HCT116 (cell line): ENCODE data around the gene TROAP. TPM values are rescaled to one million over a fixed set of nuclear protein-coding genes. Genes with fewer than 3 reads are reported as not detected.
A peak's percentile ranks its signal among the peaks of the same experiment; 100 is the strongest.

Source experiments
- ATAC-seq: fragments of 200-7000 bp; cut with Tn5 transposase; 2 replicates; pipeline ENCODE4 v1.9.1; 2020; ENCODE audit warnings: mild to moderate bottlenecking, moderate library complexity
- BruUV-seq: library from RNA; stranded (reverse); fragments of 400-500 nt; replicated peaks from 2 replicates; lab custom pipeline; 2021; lab: Mats Ljungman, UMichigan
- CTCF ChIA-PET: fragments of 300-600 bp; sonication (Branson Sonifier 250); formaldehyde crosslinking; loops from one replicate; lab custom pipeline; 2021; ENCODE audit warnings: antibody characterized with exemption; lab: Charles Lee
- POLR2A ChIA-PET: fragments of 300-600, 350-600 bp; sonication (Branson Sonifier 250); formaldehyde crosslinking; loops from one replicate; lab custom pipeline; 2021; ENCODE audit warnings: antibody characterized with exemption; lab: Charles Lee
- RAD21 ChIA-PET, 2 experiments: fragments of 300-600 bp; sonication (Branson Sonifier 250); formaldehyde crosslinking; loops; one replicate each; lab custom pipeline; 2023; ENCODE audit warnings: low total read pairs in 2 of 2; ENCODE audit not compliant: uncharacterized antibody in 2 of 2, unreplicated experiment in 2 of 2, low non-redundant PET in 1 of 2; lab: Charles Lee
- DNase-seq: peaks from one replicate; pipeline ENCODE4 v3.0.0-alpha.2; 2010; ENCODE audit warnings: low read depth, low spot score
- H2AFZ ChIP-seq: fragments of 200-600 bp; shearing (Covaris generic), sonication (generic); 2 replicates; pipeline ENCODE4 v1.6.1; 2017; ENCODE audit warnings: low read depth, mixed run types, mixed read lengths, antibody characterized with exemption, low read length; ENCODE audit not compliant: poor library complexity, severe bottlenecking
- H3K27ac ChIP-seq: 2 replicates; pipeline ENCODE4 v1.5.1; 2012; ENCODE audit warnings: low read depth, low read length
- H3K27me3 ChIP-seq: fragments of 200-600 bp; sonication (generic); 2 replicates; pipeline ENCODE4 v1.6.1; 2016; ENCODE audit warnings: mixed run types, low read length, mixed read lengths; ENCODE audit not compliant: insufficient read depth
- H3K36me3 ChIP-seq, 2 experiments: fragments of 200-500 bp in 1 of 2; fragments of 200-600 bp in 1 of 2; sonication (Bioruptor generic) in 1 of 2; sonication (generic) in 1 of 2; 2 replicates each; pipeline versions ENCODE4 v1.5.1 to v1.6.1; 2014 to 2016; ENCODE audit warnings: low read length in 2 of 2, inconsistent platforms in 1 of 2, mixed read lengths in 1 of 2, mixed run types in 1 of 2; ENCODE audit not compliant: insufficient read depth in 2 of 2, control insufficient read depth in 1 of 2
- H3K4me1 ChIP-seq, 2 experiments: fragments of 200-600 bp in 1 of 2; sonication (generic) in 1 of 2; 2 replicates each; pipeline versions ENCODE4 v1.5.1 to v1.6.1; 2012 to 2017; ENCODE audit warnings: low read length in 2 of 2, inconsistent platforms in 1 of 2, mild to moderate bottlenecking in 1 of 2, mixed read lengths in 1 of 2, mixed run types in 1 of 2, moderate library complexity in 1 of 2; ENCODE audit not compliant: insufficient read depth in 2 of 2, control insufficient read depth in 1 of 2
- H3K4me2 ChIP-seq: fragments of 200-600 bp; sonication (generic); 2 replicates; pipeline ENCODE4 v1.6.1; 2017; ENCODE audit warnings: mixed run types, low read length, mixed read lengths
- H3K4me3 ChIP-seq, 2 experiments: fragments of 200-600 bp in 1 of 2; sonication (generic) in 1 of 2; replicated peaks in 1 of 2; 2 replicates each; pipeline ENCODE4 v1.5.1; 2011 to 2016; ENCODE audit warnings: low read length in 2 of 2, control low read depth in 1 of 2, low read depth in 1 of 2, mild to moderate bottlenecking in 1 of 2, mixed read lengths in 1 of 2, mixed run types in 1 of 2
- H3K79me2 ChIP-seq: fragments of 200-600 bp; sonication (generic); 2 replicates; pipeline ENCODE4 v1.6.1; 2017; ENCODE audit warnings: mild to moderate bottlenecking, mixed run types, low read length, moderate library complexity, mixed read lengths; ENCODE audit not compliant: insufficient read depth
- H3K9ac ChIP-seq: fragments of 200-600 bp; sonication (generic); 2 replicates; pipeline ENCODE4 v1.6.1; 2016; ENCODE audit warnings: low read length, mixed read lengths
- H3K9me2 ChIP-seq: fragments of 200-600 bp; sonication (generic), shearing (Covaris generic); 2 replicates; pipeline ENCODE4 v1.6.1; 2017; ENCODE audit warnings: mixed run types, mild to moderate bottlenecking, moderate library complexity; ENCODE audit not compliant: insufficient read depth
- H3K9me3 ChIP-seq, 2 experiments: fragments of 200-500 bp in 1 of 2; fragments of 200-600 bp in 1 of 2; sonication (Bioruptor generic) in 1 of 2; sonication (generic) in 1 of 2; 2 replicates each; pipeline ENCODE4 v1.6.1; 2014 to 2017; ENCODE audit warnings: low read length in 2 of 2, mixed read lengths in 2 of 2, inconsistent platforms in 1 of 2, low read depth in 1 of 2, mild to moderate bottlenecking in 1 of 2, mixed run types in 1 of 2, moderate library complexity in 1 of 2; ENCODE audit not compliant: control insufficient read depth in 1 of 2, insufficient read depth in 1 of 2
- H4K20me1 ChIP-seq: fragments of 200-600 bp; sonication (generic), shearing (Covaris generic); 2 replicates; pipeline ENCODE4 v1.6.1; 2017; ENCODE audit warnings: mixed run types, mild to moderate bottlenecking, moderate library complexity; ENCODE audit not compliant: insufficient read depth
- CEBPB ChIP-seq: IDR thresholded peaks from 2 replicates; pipeline ENCODE4 v1.6.1; 2012; ENCODE audit warnings: low read depth
- CTCF ChIP-seq, 3 experiments: fragments of 200-600 bp in 1 of 3; sonication (generic) in 1 of 3; IDR thresholded peaks in 2 of 3; conservative IDR thresholded peaks in 1 of 3; 2 replicates each; pipeline ENCODE4 v1.5.1; 2012 to 2017; ENCODE audit warnings: low read depth in 2 of 3, low read length in 2 of 3, antibody characterized with exemption in 1 of 3, borderline replicate concordance in 1 of 3, control low read depth in 1 of 3, mild to moderate bottlenecking in 1 of 3, mixed read lengths in 1 of 3, mixed run types in 1 of 3, moderate library complexity in 1 of 3; ENCODE audit not compliant: insufficient read depth in 1 of 3
- EGR1 ChIP-seq: IDR thresholded peaks from 2 replicates; pipeline ENCODE4 v1.6.1; 2012; ENCODE audit warnings: low read depth
- ELF1 ChIP-seq: IDR thresholded peaks from 2 replicates; pipeline ENCODE4 v1.6.1; 2012; ENCODE audit warnings: low read depth, borderline replicate concordance
- EZH2phosphoT487 ChIP-seq: fragments of 200-600 bp; IDR thresholded peaks from 2 replicates; pipeline ENCODE4 v1.6.1; 2018; ENCODE audit warnings: antibody characterized with exemption, borderline replicate concordance
- POLR2A ChIP-seq: IDR thresholded peaks from 2 replicates; pipeline ENCODE4 v1.7.0; 2011; ENCODE audit warnings: borderline replicate concordance; ENCODE audit not compliant: insufficient read depth, insufficient read length; ENCODE audit errors: extremely low read depth
- POLR2AphosphoS5 ChIP-seq: IDR thresholded peaks from 2 replicates; pipeline ENCODE4 v1.6.1; 2011; ENCODE audit warnings: mild to moderate bottlenecking, low read depth, low read length, moderate library complexity
- RAD21 ChIP-seq: IDR thresholded peaks from 2 replicates; pipeline ENCODE4 v1.6.1; 2012; ENCODE audit warnings: low read depth, mild to moderate bottlenecking
- SIN3A ChIP-seq: IDR thresholded peaks from 2 replicates; pipeline ENCODE4 v1.6.1; 2012; ENCODE audit warnings: low read depth
- SP1 ChIP-seq: IDR thresholded peaks from 2 replicates; pipeline ENCODE4 v1.6.1; 2012; ENCODE audit warnings: low read depth
- TCF7L2 ChIP-seq: IDR thresholded peaks from 2 replicates; pipeline ENCODE4 v1.7.0; 2011; ENCODE audit warnings: borderline replicate concordance, inconsistent platforms; ENCODE audit not compliant: insufficient read depth, insufficient read length; ENCODE audit errors: extremely low read depth
- YY1 ChIP-seq: IDR thresholded peaks from 2 replicates; pipeline ENCODE4 v1.6.1; 2011; ENCODE audit warnings: low read length, low read depth, moderate library complexity, mild to moderate bottlenecking; ENCODE audit not compliant: insufficient replicate concordance; ENCODE audit errors: extremely low read depth
- intact Hi-C: fragments of 100-400 bp; cut with micrococcal nuclease; formaldehyde crosslinking; loops from 2 replicates; pipeline ENCODE4 v1.10.0; 2022
- total RNA-seq: library from RNA; stranded (reverse); gene quantifications from one replicate; pipeline ENCODE4 v1.2.1, GENCODE V29; 2021; ENCODE audit not compliant: unreplicated experiment

Gene TROAP
- total RNA-seq, 1 experiment from 2014 or later, result 99.1 TPM

- RAD21 ChIA-PET, result no interaction called here
- POLR2A ChIA-PET, result no interaction called here
- H3K9me2 ChIP-seq, result no peaks in the 10 kb centered on the region
- no peak for DNase-seq
- no TSS peak for BruUV-seq
- H3K36me3 ChIP-seq, result 0 out of 4 replicates have a peak, but pooled peaks cover 0 to 3% of the 10 kb centered on the region in 2 experiments
- H3K4me2 ChIP-seq, result peak overlapping the region; percentile 93
- H3K4me3 ChIP-seq, result peak overlapping the region in 1 of 2 experiments; percentile 64; a peak in 3 of 4 replicates
- H3K79me2 ChIP-seq, result no peaks in the 10 kb centered on the region
- H3K27ac ChIP-seq, result peak overlapping the region; percentile 34; the same call in 1 of the 2 replicates
- no peaks in the 10 kb centered on the region for H3K27me3 ChIP-seq
- peaks cover 14 to 42% of the 10 kb centered on the region in 2 experiments for H3K4me1 ChIP-seq
- intact Hi-C loops, result no loop called here
- no peak for ATAC-seq
- H3K9ac ChIP-seq, result peak overlapping the region; percentile 60
- no peaks in the 10 kb centered on the region for H4K20me1 ChIP-seq
- TF ChIP-seq SP1 (no peak), CEBPB (no peak), EGR1 (no peak), POLR2AphosphoS5 (no peak)
- CTCF ChIA-PET, result interaction anchor here (1.4 to 2.2 kb wide), 3 partner anchors 11 to 39 kb away, joined by 4 to 11 read pairs (median 7); partner anchors contain the start of genes DNAJC22 and TROAP
- no peak overlapping the region for H2AFZ ChIP-seq
- no peaks in the 10 kb centered on the region for H3K9me3 ChIP-seq
These were observed 13.0 kb downstream of the TROAP start for GRCh38 chr12:49335955-49336644.

- Histone ChIP-seq H3K27me3 (no peaks in the 10 kb centered on the region), H3K4me1 (peaks cover 13 to 38% of the 10 kb centered on the region in 2 experiments), H2AFZ (peak within 1 kb of the TSS; percentile 99), H4K20me1 (no peaks in the 10 kb centered on the region), H3K36me3 (no peaks in the 10 kb centered on the region), H3K9me3 (no peaks in the 10 kb centered on the region), H3K9me2 (no peaks in the 10 kb centered on the region)
- CTCF ChIA-PET, result interaction anchor here (0.6 to 2.2 kb wide), 7 partner anchors 10 to 390 kb away, joined by 3 to 11 read pairs (median 4); partner anchors contain the start of genes DNAJC22 and TROAP
- TF ChIP-seq POLR2AphosphoS5 (peak; percentile 81), ELF1 (no peak), SIN3A (no peak), EZH2phosphoT487 (no peak), EGR1 (peak; percentile 90), POLR2A (peak; percentile 35), RAD21 (peak; percentile 49; the same call in 1 of the 2 replicates), CTCF (IDR thresholded peaks at IDR 0.05 in 2 of 3, conservative IDR thresholded peaks at IDR 0.05 in 1 of 3; ENCODE audit: borderline replicate concordance in 1 of 3, insufficient read depth in 1 of 3, low read depth in 2 of 3, low read length in 2 of 3) (peak; percentile 67 to 90 (median 90); a peak in 5 of 6 replicates), YY1 (peak; percentile 55), TCF7L2 (no peak)
- TF ChIP-seq, all 23 proteins: peak for 6
- Histone ChIP-seq H3K4me3 (peak within 1 kb of the TSS; percentile 51 to 64), H3K4me2 (peak within 1 kb of the TSS; percentile 93), H3K9ac (peak within 1 kb of the TSS; percentile 60), H3K79me2 (no peaks in the 10 kb centered on the region), H3K27ac (peak within 1 kb of the TSS; percentile 34; the same call in 1 of the 2 replicates)
- ATAC-seq, result peak; percentile 88
- DNase-seq, result peak; percentile 33
- intact Hi-C loops, result no loop called here
- ChIA-PET POLR2A (interaction anchor here (0.5 to 0.7 kb wide), 2 partner anchors 40 to 182 kb away, joined by 3 to 4 read pairs; no protein-coding TSS in a partner anchor), RAD21 (no interaction called here)
- BruUV-seq, result TSS peak; percentile 69
These were observed 13.9 kb downstream of the TROAP start, which contains the start of gene C1QL4 for GRCh38 chr12:49336645-49337584. TSS of gene C1QL4 (minus strand) at chr12:49337188. CDS start at chr12:49336477, 711 bp downstream.
